H9 (cell line): ENCODE data around the gene CD59. TPM values are rescaled to one million over a fixed set of nuclear protein-coding genes. Genes with fewer than 3 reads are reported as not detected.

ENCODE experiments used
- DNase-seq: peaks from one replicate; pipeline ENCODE4 v3.0.0-alpha.2; 2017
- H2AFZ ChIP-seq: one replicate; pipeline ENCODE4 v1.6.1; 2013; ENCODE audit warnings: mild to moderate bottlenecking, low read length, control low read depth, moderate library complexity
- H2AK5ac ChIP-seq: 2 replicates; pipeline ENCODE4 v1.6.1; 2013; ENCODE audit warnings: low read length, control low read depth, mixed read lengths; ENCODE audit not compliant: insufficient read length
- H2BK120ac ChIP-seq: one replicate; pipeline ENCODE4 v1.6.1; 2013; ENCODE audit warnings: low read depth, mild to moderate bottlenecking, low read length, control low read depth, inconsistent platforms; ENCODE audit not compliant: poor library complexity, severe bottlenecking
- H2BK12ac ChIP-seq: 2 replicates; pipeline ENCODE4 v1.6.1; 2013; ENCODE audit warnings: low read length, control low read depth, mixed read lengths, low read depth; ENCODE audit not compliant: insufficient read length
- H2BK15ac ChIP-seq: 2 replicates; pipeline ENCODE4 v1.6.1; 2013; ENCODE audit warnings: low read depth, low read length, control low read depth
- H2BK20ac ChIP-seq: one replicate; pipeline ENCODE4 v1.6.1; 2013; ENCODE audit warnings: low read depth, mild to moderate bottlenecking, low read length, control low read depth, inconsistent platforms; ENCODE audit not compliant: poor library complexity, severe bottlenecking
- H2BK5ac ChIP-seq: 2 replicates; pipeline ENCODE4 v1.6.1; 2013; ENCODE audit warnings: low read length, control low read depth, mixed read lengths; ENCODE audit not compliant: insufficient read length
- H3K14ac ChIP-seq: 2 replicates; pipeline ENCODE4 v1.6.1; 2013; ENCODE audit warnings: low read length, control low read depth; ENCODE audit not compliant: insufficient read depth
- H3K18ac ChIP-seq: 2 replicates; pipeline ENCODE4 v1.6.1; 2013; ENCODE audit warnings: low read depth, mild to moderate bottlenecking, mixed read lengths, low read length, control low read depth; ENCODE audit not compliant: insufficient read length
- H3K23ac ChIP-seq: 2 replicates; pipeline ENCODE4 v1.6.1; 2013; ENCODE audit warnings: low read length, control low read depth, mixed read lengths, low read depth; ENCODE audit not compliant: insufficient read length
- H3K23me2 ChIP-seq: 2 replicates; pipeline ENCODE4 v1.6.1; 2013; ENCODE audit warnings: low read depth, mild to moderate bottlenecking, mixed read lengths, low read length, control low read depth; ENCODE audit not compliant: insufficient read length, poor library complexity, severe bottlenecking
- H3K27ac ChIP-seq: 2 replicates; pipeline ENCODE4 v1.5.1; 2013; ENCODE audit warnings: low read length, control low read depth, mixed read lengths, low read depth; ENCODE audit not compliant: insufficient read length
- H3K27me3 ChIP-seq: 2 replicates; pipeline ENCODE4 v1.6.1; 2013; ENCODE audit warnings: low read length, control low read depth, inconsistent platforms; ENCODE audit not compliant: insufficient read depth
- H3K4ac ChIP-seq: 2 replicates; pipeline ENCODE4 v1.6.1; 2013; ENCODE audit warnings: low read depth, mild to moderate bottlenecking, control low read depth, inconsistent platforms, low read length, moderate library complexity
- H3K4me1 ChIP-seq: 2 replicates; pipeline ENCODE4 v1.6.1; 2013; ENCODE audit warnings: low read length, control low read depth, inconsistent platforms; ENCODE audit not compliant: insufficient read depth
- H3K4me2 ChIP-seq: 2 replicates; pipeline ENCODE4 v1.6.1; 2013; ENCODE audit warnings: low read length, control low read depth, mixed read lengths; ENCODE audit not compliant: insufficient read length, insufficient read depth
- H3K56ac ChIP-seq: 2 replicates; pipeline ENCODE4 v1.6.1; 2013; ENCODE audit warnings: low read depth, mild to moderate bottlenecking, mixed read lengths, low read length, control low read depth; ENCODE audit not compliant: insufficient read length
- H3K79me1 ChIP-seq: 2 replicates; pipeline ENCODE4 v1.6.1; 2013; ENCODE audit warnings: low read depth, mild to moderate bottlenecking, moderate library complexity, low read length, control low read depth, inconsistent platforms; ENCODE audit not compliant: insufficient read depth, poor library complexity, severe bottlenecking
- H3K79me2 ChIP-seq: 2 replicates; pipeline ENCODE4 v1.6.1; 2013; ENCODE audit warnings: low read length, control low read depth, inconsistent platforms; ENCODE audit not compliant: insufficient read depth
- H3K9ac ChIP-seq: 2 replicates; pipeline ENCODE4 v1.6.1; 2013; ENCODE audit warnings: low read length, control low read depth, mixed read lengths; ENCODE audit not compliant: insufficient read length; ENCODE audit errors: extremely low read depth
- H3K9me3 ChIP-seq: one replicate; pipeline ENCODE4 v1.6.1; 2013; ENCODE audit warnings: low read depth, low read length, inconsistent platforms; ENCODE audit not compliant: control insufficient read depth
- H3T11ph ChIP-seq: one replicate; pipeline ENCODE4 v1.6.1; 2013; ENCODE audit warnings: mild to moderate bottlenecking, low read length, control low read depth, inconsistent platforms
- H4K20me1 ChIP-seq: one replicate; pipeline ENCODE4 v1.6.1; 2013; ENCODE audit not compliant: control insufficient read depth, insufficient read length, insufficient read depth
- H4K5ac ChIP-seq: 2 replicates; pipeline ENCODE4 v1.6.1; 2013; ENCODE audit warnings: low read depth, mild to moderate bottlenecking, mixed read lengths, low read length, control low read depth; ENCODE audit not compliant: insufficient read length
- H4K8ac ChIP-seq: replicated peaks from 2 replicates; pipeline ENCODE4 v1.6.1; 2013; ENCODE audit warnings: low read length, control low read depth, mixed read lengths, low read depth; ENCODE audit not compliant: insufficient read length
- H4K91ac ChIP-seq: 2 replicates; pipeline ENCODE4 v1.6.1; 2013; ENCODE audit warnings: low read depth, mild to moderate bottlenecking, moderate library complexity, mixed read lengths, low read length, control low read depth; ENCODE audit not compliant: insufficient read length
- H3K27ac Mint-ChIP-seq, 3 experiments: 2 replicates in 2 of 3; 3 replicates in 1 of 3; pipeline ENCODE4 v1.8.0; 2020 to 2021; ENCODE audit warnings: mixed read lengths in 3 of 3, mild to moderate bottlenecking in 1 of 3, moderate library complexity in 1 of 3
- H3K27me3 Mint-ChIP-seq: 2 replicates; pipeline ENCODE4 v1.8.0; 2021; ENCODE audit warnings: low read depth, mild to moderate bottlenecking, moderate library complexity, mixed read lengths
- H3K36me3 Mint-ChIP-seq, 3 experiments: 2 replicates in 2 of 3; 3 replicates in 1 of 3; pipeline ENCODE4 v1.8.0; 2020 to 2021; ENCODE audit warnings: low read depth in 3 of 3, mixed read lengths in 3 of 3; ENCODE audit not compliant: insufficient read depth in 1 of 3
- H3K4me1 Mint-ChIP-seq, 2 experiments: 2 replicates each; pipeline ENCODE4 v1.8.0; 2020; ENCODE audit warnings: mixed read lengths in 2 of 2
- H3K4me3 Mint-ChIP-seq, 2 experiments: 2 replicates in 1 of 2; 3 replicates in 1 of 2; pipeline ENCODE4 v1.8.0; 2020 to 2021; ENCODE audit warnings: mild to moderate bottlenecking in 2 of 2, mixed read lengths in 2 of 2, moderate library complexity in 1 of 2
- H3K9me3 Mint-ChIP-seq, 2 experiments: 2 replicates in 1 of 2; 3 replicates in 1 of 2; pipeline ENCODE4 v1.8.0; 2020; ENCODE audit warnings: mild to moderate bottlenecking in 2 of 2, mixed read lengths in 2 of 2, moderate library complexity in 1 of 2
- WGBS: extraction: QIAGEN DNeasy Blood & Tissue Kit; methylation state at CpG from one replicate; pipeline ENCODE4 v1.1.7; 2013; ENCODE audit warnings: missing lambda C conversion rate, low lambda C conversion rate, mixed read lengths; ENCODE audit not compliant: insufficient read length; ENCODE audit errors: extremely low coverage; 5-methylcytosine and 5-hydroxymethylcytosine counted together
- total RNA-seq: library from RNA; stranded (reverse); gene quantifications from 2 replicates; pipeline ENCODE4 v1.2.1, GENCODE V29; 2021
- TF ChIP-seq, protein P1 (sequence below): fragments of 200-600 bp; sonication (generic); conservative IDR thresholded peaks from 3 replicates; pipeline ENCODE4 v1.8.0; 2021; ENCODE audit warnings: antibody characterized with exemption, mild to moderate bottlenecking

The CD59 gene
- total RNA-seq, 1 experiment from 2014 or later, result 91.5 TPM

- H2BK12ac ChIP-seq, result no peak overlapping the region
Measured at GRCh38 chr11:33672273-33672672, 64.0 kb downstream of the CD59 start.

More at GRCh38 chr11:33672273-33672672, 64.0 kb downstream of the CD59 start:
- H2BK120ac ChIP-seq, result no peak overlapping the region
- no peak overlapping the region for H3K23ac ChIP-seq
- no peak overlapping the region for H3K9ac ChIP-seq
- H3K9me3 ChIP-seq, result no peaks in the 10 kb centered on the region
- no peak overlapping the region for H2BK20ac ChIP-seq
- no peak overlapping the region for H4K8ac ChIP-seq
- Mint-ChIP-seq H3K27ac (no peak overlapping the region), H3K4me3 (no peak overlapping the region), H3K9me3 (peaks cover 1% of the 10 kb centered on the region in 2 experiments; a peak in 4 of 5 replicates), H3K4me1 (peaks cover 37 to 39% of the 10 kb centered on the region in 2 experiments), H3K36me3 (peaks cover 0 to 2% (median 1%) of the 10 kb centered on the region in 3 experiments; a peak in 2 of 7 replicates), H3K27me3 (no peaks in the 10 kb centered on the region)
- no peak overlapping the region for H3K14ac ChIP-seq
- H3K27me3 ChIP-seq, result no peaks in the 10 kb centered on the region
- H4K5ac ChIP-seq, result no peak overlapping the region
- H3K56ac ChIP-seq, result no peak overlapping the region
- H3K23me2 ChIP-seq, result no peaks in the 10 kb centered on the region
- peaks cover 9% of the 10 kb centered on the region; the same call in 1 of the 2 replicates for H3K4me1 ChIP-seq
- no peaks in the 10 kb centered on the region for H3K79me1 ChIP-seq
- H3K4ac ChIP-seq, result no peak overlapping the region
- H4K20me1 ChIP-seq, result no peaks in the 10 kb centered on the region
- no peaks in the 10 kb centered on the region for H3K79me2 ChIP-seq
- DNase-seq, result no peak
- no peak overlapping the region for H4K91ac ChIP-seq
- TF ChIP-seq, protein P1, sequence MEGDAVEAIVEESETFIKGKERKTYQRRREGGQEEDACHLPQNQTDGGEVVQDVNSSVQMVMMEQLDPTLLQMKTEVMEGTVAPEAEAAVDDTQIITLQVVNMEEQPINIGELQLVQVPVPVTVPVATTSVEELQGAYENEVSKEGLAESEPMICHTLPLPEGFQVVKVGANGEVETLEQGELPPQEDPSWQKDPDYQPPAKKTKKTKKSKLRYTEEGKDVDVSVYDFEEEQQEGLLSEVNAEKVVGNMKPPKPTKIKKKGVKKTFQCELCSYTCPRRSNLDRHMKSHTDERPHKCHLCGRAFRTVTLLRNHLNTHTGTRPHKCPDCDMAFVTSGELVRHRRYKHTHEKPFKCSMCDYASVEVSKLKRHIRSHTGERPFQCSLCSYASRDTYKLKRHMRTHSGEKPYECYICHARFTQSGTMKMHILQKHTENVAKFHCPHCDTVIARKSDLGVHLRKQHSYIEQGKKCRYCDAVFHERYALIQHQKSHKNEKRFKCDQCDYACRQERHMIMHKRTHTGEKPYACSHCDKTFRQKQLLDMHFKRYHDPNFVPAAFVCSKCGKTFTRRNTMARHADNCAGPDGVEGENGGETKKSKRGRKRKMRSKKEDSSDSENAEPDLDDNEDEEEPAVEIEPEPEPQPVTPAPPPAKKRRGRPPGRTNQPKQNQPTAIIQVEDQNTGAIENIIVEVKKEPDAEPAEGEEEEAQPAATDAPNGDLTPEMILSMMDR, result no peak
- H3K4me2 ChIP-seq, result no peak overlapping the region
- H2AFZ ChIP-seq, result no peak overlapping the region
- H3T11ph ChIP-seq, result no peak overlapping the region
- no peak overlapping the region for H2BK15ac ChIP-seq
- H3K18ac ChIP-seq, result no peak overlapping the region
- H2AK5ac ChIP-seq, result no peak overlapping the region
- WGBS, result no CpG with 5 or more reads among the region's 4 CpGs
- H2BK5ac ChIP-seq, result no peak overlapping the region
- no peak overlapping the region for H3K27ac ChIP-seq
